ENCODE results near the gene TSPOAP1.

The TSPOAP1 gene

DNA sequence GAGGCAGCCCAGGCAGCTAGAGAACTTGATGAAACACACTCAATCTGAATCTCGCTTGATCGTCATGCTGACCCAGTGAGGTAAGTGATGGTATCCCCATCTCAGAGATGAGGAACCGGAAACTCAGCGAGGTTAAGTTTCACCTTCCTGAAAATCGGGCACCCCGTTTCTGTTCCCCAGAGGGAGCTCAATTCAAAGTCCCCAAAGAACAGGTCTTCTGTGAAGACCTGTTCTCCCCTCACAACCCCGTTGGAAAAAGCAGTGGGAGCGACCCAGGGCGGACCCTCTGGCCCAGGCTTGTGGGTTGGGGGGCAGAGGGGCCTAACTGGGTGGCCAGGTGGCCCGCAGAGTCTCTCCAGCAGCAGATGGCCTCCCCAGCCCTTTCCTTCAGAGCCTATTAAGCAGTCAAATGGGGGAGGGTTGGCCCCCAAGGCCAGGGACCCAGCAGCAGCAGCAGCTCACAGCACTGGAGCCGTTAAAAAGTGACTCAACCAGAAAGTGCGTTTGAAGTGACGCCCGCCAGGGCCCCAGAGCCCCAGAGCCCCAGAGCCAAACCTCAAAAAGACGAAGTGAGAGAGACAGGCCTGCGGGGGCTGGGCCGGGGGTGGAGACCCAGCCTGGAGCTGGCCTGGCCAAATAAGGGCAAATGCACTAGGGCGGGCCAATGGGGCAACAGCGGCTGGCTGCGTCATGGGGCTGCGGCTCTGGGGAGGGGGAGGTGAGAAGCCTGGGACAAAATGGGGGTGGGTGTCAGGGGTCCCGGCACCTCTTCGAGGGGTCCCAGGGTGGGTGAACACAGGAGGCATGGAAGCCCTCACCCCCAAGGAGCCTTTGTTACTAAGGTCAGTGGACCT, 9.2 kb upstream of the TSPOAP1 start:
- no peak overlapping the region for H3K27ac ChIP-seq
- TF ChIP-seq, protein P1, sequence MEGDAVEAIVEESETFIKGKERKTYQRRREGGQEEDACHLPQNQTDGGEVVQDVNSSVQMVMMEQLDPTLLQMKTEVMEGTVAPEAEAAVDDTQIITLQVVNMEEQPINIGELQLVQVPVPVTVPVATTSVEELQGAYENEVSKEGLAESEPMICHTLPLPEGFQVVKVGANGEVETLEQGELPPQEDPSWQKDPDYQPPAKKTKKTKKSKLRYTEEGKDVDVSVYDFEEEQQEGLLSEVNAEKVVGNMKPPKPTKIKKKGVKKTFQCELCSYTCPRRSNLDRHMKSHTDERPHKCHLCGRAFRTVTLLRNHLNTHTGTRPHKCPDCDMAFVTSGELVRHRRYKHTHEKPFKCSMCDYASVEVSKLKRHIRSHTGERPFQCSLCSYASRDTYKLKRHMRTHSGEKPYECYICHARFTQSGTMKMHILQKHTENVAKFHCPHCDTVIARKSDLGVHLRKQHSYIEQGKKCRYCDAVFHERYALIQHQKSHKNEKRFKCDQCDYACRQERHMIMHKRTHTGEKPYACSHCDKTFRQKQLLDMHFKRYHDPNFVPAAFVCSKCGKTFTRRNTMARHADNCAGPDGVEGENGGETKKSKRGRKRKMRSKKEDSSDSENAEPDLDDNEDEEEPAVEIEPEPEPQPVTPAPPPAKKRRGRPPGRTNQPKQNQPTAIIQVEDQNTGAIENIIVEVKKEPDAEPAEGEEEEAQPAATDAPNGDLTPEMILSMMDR (conservative IDR thresholded peaks at IDR 0.05) = no peak

DNA sequence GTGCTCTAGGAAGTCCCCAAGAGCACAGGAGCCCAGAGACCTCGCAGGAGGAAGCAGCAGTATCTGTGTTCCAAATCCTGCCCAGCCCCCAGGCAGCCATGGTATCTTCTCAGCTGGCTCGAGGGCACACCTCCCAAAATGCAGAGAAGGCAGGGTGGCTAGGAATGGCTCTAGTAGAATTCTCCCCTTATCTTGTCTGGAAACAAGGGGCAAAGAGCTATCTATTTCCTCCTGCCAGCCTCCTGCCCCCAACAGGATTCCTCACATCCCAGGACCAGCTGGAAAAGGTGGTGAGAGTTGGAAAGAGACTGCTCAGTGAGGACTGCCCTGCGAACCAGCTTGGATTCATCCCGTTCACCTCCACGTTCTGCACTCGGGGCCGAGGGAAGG, 8.6 kb upstream of the TSPOAP1 start:
- TF ChIP-seq, protein P1 (conservative IDR thresholded peaks at IDR 0.05) = no peak
- no peak overlapping the region for H3K27ac ChIP-seq

DNA sequence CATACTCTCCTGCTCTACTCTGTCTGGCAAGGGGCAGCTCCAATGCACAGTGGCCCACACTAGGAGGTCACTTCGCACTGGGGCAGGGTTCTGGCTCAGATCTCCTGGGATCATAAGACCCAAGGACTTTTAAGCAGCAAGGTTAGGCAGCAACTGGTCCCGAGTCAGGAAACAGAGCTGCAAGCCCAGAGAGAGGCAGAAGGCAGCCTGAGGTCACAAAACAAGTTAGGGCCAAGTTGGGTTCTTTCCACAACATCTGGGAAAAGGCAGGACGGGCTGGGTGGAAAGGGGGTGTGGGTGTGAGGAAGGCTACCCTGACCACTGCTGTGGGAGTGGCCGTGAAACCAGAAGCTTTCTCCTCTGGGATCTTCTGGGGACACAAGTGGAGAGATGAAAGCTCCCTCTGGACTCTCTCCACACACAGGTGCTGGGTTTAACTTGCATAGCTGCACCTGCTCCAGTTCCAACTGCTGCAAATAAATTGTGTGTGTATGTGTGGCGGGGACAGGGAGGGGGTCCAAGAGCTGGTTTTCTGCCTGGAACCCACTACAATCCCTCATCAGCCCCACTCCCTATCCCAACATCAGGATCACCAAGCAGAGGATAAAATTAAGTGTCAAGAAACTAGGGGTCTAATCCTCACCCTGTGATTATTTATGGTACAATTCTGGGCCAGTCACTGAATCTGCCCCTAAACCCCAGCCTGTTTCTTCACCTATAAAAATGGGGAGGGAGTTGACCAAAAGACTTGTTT, 8.0 kb upstream of the TSPOAP1 start:
- TF ChIP-seq, protein P1 (conservative IDR thresholded peaks at IDR 0.05) = no peak
- peak overlapping the region; percentile 14; the same call in 1 of the 2 replicates for H3K27ac ChIP-seq

DNA sequence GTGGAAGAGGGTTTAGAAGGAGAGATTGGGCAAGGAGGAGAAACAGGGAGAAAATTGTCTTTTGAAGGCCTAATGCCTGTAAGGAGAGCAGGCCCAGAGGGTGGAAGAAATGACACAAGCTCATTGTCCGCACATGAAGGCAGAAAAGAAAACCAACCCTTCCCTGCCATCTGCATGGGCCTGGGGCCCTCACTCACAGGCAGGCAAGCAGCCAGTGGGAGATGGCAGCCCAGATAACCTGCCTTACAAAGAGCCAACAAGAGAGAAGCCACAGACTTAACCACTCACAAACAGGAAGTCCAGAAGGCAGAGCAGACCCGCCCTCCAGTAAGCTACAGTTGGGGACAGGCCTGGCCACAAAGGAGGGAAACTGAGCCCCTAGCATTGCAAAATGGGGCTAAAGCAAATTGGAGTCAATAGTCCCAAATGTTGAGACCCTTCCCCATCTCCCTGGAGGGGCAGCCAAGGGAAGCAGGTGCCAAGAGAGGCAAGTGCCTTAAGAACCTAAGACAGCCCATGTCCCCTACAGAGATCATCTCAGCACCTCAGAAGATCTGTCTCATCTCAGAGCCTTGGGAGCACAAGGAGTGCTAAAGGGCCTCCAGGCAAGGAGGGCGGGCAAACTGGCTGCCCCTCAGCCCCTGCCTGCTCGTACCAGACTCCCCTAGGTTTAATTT, 7.3 kb upstream of the TSPOAP1 start:
- peak overlapping the region; percentile 14; the same call in 1 of the 2 replicates for H3K27ac ChIP-seq
- TF ChIP-seq, protein P1 (conservative IDR thresholded peaks at IDR 0.05) = no peak

DNA sequence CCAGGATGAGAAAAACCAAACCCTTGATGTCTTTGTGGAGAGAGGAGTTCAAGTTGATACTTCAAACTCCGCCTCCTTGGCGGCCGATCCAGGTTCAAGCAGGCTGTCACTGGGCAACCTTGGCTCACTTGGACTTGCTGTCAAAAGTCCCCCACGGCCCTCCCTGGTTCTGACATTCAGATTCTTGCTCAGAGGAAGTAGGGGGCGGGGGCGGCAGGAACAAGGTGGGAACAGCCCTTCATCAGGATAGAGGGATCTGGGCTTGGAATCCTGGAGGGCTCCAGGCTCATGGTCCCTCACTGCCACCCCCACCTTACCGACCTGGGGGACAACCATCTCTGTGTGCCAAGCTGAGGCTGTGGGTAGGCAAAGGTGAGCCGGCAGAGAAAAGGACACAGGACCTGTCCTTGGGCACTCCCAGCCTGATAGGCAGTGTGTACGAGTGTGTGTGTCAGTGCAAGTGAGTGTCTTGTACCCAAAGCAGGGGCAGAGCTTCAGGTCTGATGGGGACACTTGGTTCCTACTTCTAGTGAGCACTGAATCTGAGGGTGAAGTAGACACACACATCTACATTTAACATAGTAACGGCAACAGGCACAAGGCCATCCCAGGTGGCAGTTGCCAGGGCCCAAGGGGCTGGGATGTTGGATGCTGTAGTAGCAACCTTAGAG, 6.6 kb upstream of the TSPOAP1 start:
- peak overlapping the region; percentile 14; the same call in 1 of the 2 replicates for H3K27ac ChIP-seq
- TF ChIP-seq, protein P1 (conservative IDR thresholded peaks at IDR 0.05) = no peak

DNA sequence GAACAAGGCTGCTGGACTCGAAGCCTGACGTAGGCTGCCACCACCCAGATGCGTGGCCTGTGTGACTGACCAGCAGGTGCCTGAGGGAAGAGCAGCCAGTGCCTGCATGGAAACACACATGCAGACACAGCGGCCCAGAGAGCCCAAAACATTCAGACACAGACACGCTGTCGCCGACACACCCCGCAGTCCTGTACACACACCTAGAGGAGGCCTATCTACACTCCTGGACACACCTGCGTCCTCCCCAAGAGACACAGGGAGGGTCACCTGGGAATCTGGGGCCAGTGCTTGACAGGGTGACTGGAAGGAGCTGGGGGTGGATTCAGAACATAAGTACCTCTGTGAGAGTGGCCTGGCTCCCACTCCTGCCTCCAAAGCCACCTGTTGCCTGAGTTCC, 6.1 kb upstream of the TSPOAP1 start:
- TF ChIP-seq, protein P1 (conservative IDR thresholded peaks at IDR 0.05) = no peak
- H3K27ac ChIP-seq = no peak overlapping the region

All from VCaP (cell line).